ENCODE measurements around the gene PEAK1.

Gene PEAK1

GRCh38 chr15:77053709-77054108 is 366.2 kb downstream of the PEAK1 start:
- no peak for DNase-seq

DNA sequence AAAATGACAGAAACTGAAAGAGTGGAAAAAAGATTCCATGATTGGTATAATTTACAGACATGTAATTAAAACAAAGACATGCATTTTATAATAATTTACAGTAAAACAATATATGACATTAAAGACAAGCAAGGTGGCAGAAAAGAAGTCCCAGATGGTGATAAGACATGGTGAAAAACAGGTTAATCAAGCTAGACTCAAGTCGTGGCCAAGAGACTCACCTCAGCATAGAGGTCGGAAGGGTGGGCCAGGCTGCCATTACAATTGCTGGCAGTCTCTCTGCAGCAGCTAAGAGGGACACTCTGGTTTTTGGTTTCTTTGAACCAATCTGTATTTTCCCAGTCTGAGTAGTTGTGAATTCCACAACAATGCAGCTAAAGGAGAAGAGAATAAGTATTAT is 367.3 kb downstream of the PEAK1 start:
- DNase-seq: no peak
